Parathyroid adenoma (tissue), 2 donors: ENCODE data around the gene LRRC4C.

ENCODE experiments used
- H2AFZ ChIP-seq: fragments of 300-600 bp; sonication (generic); one replicate; pipeline ENCODE4 v1.7.0; 2017; ENCODE audit warnings: antibody characterized with exemption, mild to moderate bottlenecking
- H3K27ac ChIP-seq: fragments of 300-600 bp; sonication (generic); one replicate; pipeline ENCODE4 v1.7.0; 2017
- H3K27me3 ChIP-seq: fragments of 300-600 bp; sonication (generic); one replicate; pipeline ENCODE4 v1.7.0; 2017; ENCODE audit warnings: low read length; ENCODE audit not compliant: control insufficient read depth, insufficient read depth
- H3K36me3 ChIP-seq: fragments of 300-600 bp; sonication (generic); one replicate; pipeline ENCODE4 v1.7.0; 2017; ENCODE audit warnings: low read length; ENCODE audit not compliant: control insufficient read depth, insufficient read depth
- H3K4me1 ChIP-seq: fragments of 300-600 bp; sonication (generic); one replicate; pipeline ENCODE4 v1.7.0; 2017; ENCODE audit warnings: control low read depth
- H3K4me2 ChIP-seq: fragments of 300-600 bp; sonication (generic); one replicate; pipeline ENCODE4 v1.7.0; 2017; ENCODE audit warnings: low read length
- H3K4me3 ChIP-seq: fragments of 300-600 bp; sonication (generic); one replicate; pipeline ENCODE4 v1.7.0; 2017; ENCODE audit warnings: low read depth, low read length
- H3K79me2 ChIP-seq: fragments of 300-600 bp; sonication (generic); one replicate; pipeline ENCODE4 v1.7.0; 2017; ENCODE audit warnings: control low read depth
- H3K9ac ChIP-seq: fragments of 300-600 bp; sonication (generic); one replicate; pipeline ENCODE4 v1.7.0; 2017; ENCODE audit warnings: mild to moderate bottlenecking
- H3K9me3 ChIP-seq: fragments of 300-600 bp; sonication (generic); one replicate; pipeline ENCODE4 v1.7.0; 2017; ENCODE audit warnings: low read length; ENCODE audit not compliant: control insufficient read depth
- CTCF ChIP-seq: fragments of 300-600 bp; sonication (generic); IDR thresholded peaks from one replicate; pipeline ENCODE4 v1.7.0; 2017; ENCODE audit warnings: antibody characterized with exemption, mild to moderate bottlenecking
- donor health status: primary hyperparathyroidism.

The LRRC4C gene

GRCh38 chr11:41177791-41178190 is 281.7 kb downstream of the LRRC4C start:
- no peak overlapping the region for H3K9ac ChIP-seq
- H2AFZ ChIP-seq, result no peak overlapping the region
- no peaks in the 10 kb centered on the region for H3K4me1 ChIP-seq
- no peak for TF ChIP-seq CTCF
- no peak overlapping the region for H3K4me2 ChIP-seq
- H3K4me3 ChIP-seq, result no peak overlapping the region
- H3K27ac ChIP-seq, result no peak overlapping the region
- H3K9me3 ChIP-seq, result no peaks in the 10 kb centered on the region
- no peaks in the 10 kb centered on the region for H3K79me2 ChIP-seq
- no peaks in the 10 kb centered on the region for H3K27me3 ChIP-seq
- no peaks in the 10 kb centered on the region for H3K36me3 ChIP-seq

GRCh38 chr11:41175304-41175972 is 284.0 kb downstream of the LRRC4C start:
- Histone ChIP-seq H3K27me3 (no peaks in the 10 kb centered on the region), H3K4me3 (no peak overlapping the region), H3K27ac (no peak overlapping the region), H3K4me2 (no peak overlapping the region), H2AFZ (no peak overlapping the region), H3K9me3 (no peaks in the 10 kb centered on the region), H3K4me1 (no peaks in the 10 kb centered on the region), H3K9ac (no peak overlapping the region), H3K36me3 (no peaks in the 10 kb centered on the region), H3K79me2 (no peaks in the 10 kb centered on the region)
- no peak for TF ChIP-seq CTCF

GRCh38 chr11:41146326-41146725 is 313.1 kb downstream of the LRRC4C start:
- Histone ChIP-seq H3K4me1 (no peaks in the 10 kb centered on the region), H3K27ac (no peak overlapping the region), H3K9ac (no peak overlapping the region), H3K4me2 (no peak overlapping the region), H3K9me3 (no peaks in the 10 kb centered on the region), H3K79me2 (no peaks in the 10 kb centered on the region), H3K27me3 (no peaks in the 10 kb centered on the region), H3K4me3 (no peak overlapping the region), H3K36me3 (no peaks in the 10 kb centered on the region), H2AFZ (no peak overlapping the region)
- no peak for TF ChIP-seq CTCF

GRCh38 chr11:41145420-41145819 is 314.0 kb downstream of the LRRC4C start:
- TF ChIP-seq CTCF, result no peak
- H3K79me2 ChIP-seq, result no peaks in the 10 kb centered on the region
- no peak overlapping the region for H2AFZ ChIP-seq
- no peaks in the 10 kb centered on the region for H3K36me3 ChIP-seq
- no peak overlapping the region for H3K9ac ChIP-seq
- H3K9me3 ChIP-seq, result no peaks in the 10 kb centered on the region
- no peak overlapping the region for H3K27ac ChIP-seq
- no peaks in the 10 kb centered on the region for H3K4me1 ChIP-seq
- no peak overlapping the region for H3K4me2 ChIP-seq
- no peak overlapping the region for H3K4me3 ChIP-seq
- H3K27me3 ChIP-seq, result no peaks in the 10 kb centered on the region

- H3K36me3 ChIP-seq, result no peaks in the 10 kb centered on the region
- no peak overlapping the region for H3K27ac ChIP-seq
- H3K4me3 ChIP-seq, result no peak overlapping the region
- no peak overlapping the region for H3K9ac ChIP-seq
- H3K79me2 ChIP-seq, result no peaks in the 10 kb centered on the region
- no peaks in the 10 kb centered on the region for H3K9me3 ChIP-seq
- no peaks in the 10 kb centered on the region for H3K4me1 ChIP-seq
- no peaks in the 10 kb centered on the region for H3K27me3 ChIP-seq
- H3K4me2 ChIP-seq, result no peak overlapping the region
- TF ChIP-seq CTCF, result no peak
- H2AFZ ChIP-seq, result no peak overlapping the region
These were observed 324.5 kb downstream of the LRRC4C start for GRCh38 chr11:41134971-41135370.
